Activated CD8-positive, alpha-beta memory T cell treated with anti-CD3 and anti-CD28 coated beads, Interleukin-2, amount 10 ng/mL, durations not matched to agents 7 days and 5 days (primary cell): ENCODE data around the gene GOLGA2. TPM values are rescaled to one million over a fixed set of nuclear protein-coding genes. Genes with fewer than 3 reads are reported as not detected.

Experiments used
- ATAC-seq: fragments of 150-1000 bp; cut with Tn5 transposase; one replicate; pipeline ENCODE4 v1.10.0; 2021; ENCODE audit warnings: moderate library complexity
- CTCF ChIA-PET: fragments of 350-600 bp; sonication (Branson Sonifier 250); formaldehyde crosslinking; loops from one replicate; lab custom pipeline; 2021; ENCODE audit warnings: antibody characterized with exemption; lab: Charles Lee
- DNase-seq: peaks from one replicate; pipeline ENCODE4 v3.0.0-alpha.2; 2020
- H3K27ac Mint-ChIP-seq: one replicate; pipeline ENCODE4 v1.8.0; 2021; ENCODE audit warnings: mild to moderate bottlenecking, mixed read lengths
- H3K27me3 Mint-ChIP-seq: one replicate; pipeline ENCODE4 v1.8.0; 2021; ENCODE audit warnings: mixed read lengths
- H3K36me3 Mint-ChIP-seq: one replicate; pipeline ENCODE4 v1.8.0; 2021; ENCODE audit warnings: mild to moderate bottlenecking, mixed read lengths
- H3K4me1 Mint-ChIP-seq: one replicate; pipeline ENCODE4 v1.8.0; 2021; ENCODE audit warnings: mixed read lengths
- H3K4me3 Mint-ChIP-seq: one replicate; pipeline ENCODE4 v1.8.0; 2021; ENCODE audit warnings: mild to moderate bottlenecking, moderate library complexity, mixed read lengths
- H3K9me3 Mint-ChIP-seq: one replicate; pipeline ENCODE4 v1.8.0; 2022; ENCODE audit warnings: low read depth, mixed read lengths
- total RNA-seq, 2 experiments: library from RNA; stranded (reverse); gene quantifications; one replicate each; pipeline ENCODE4 v1.2.3, GENCODE V29; 2021

GOLGA2 gene
- total RNA-seq, 2 experiments from 2014 or later = 47.6 to 57.2 TPM

- H3K27me3 Mint-ChIP-seq = no peaks in the 10 kb centered on the region
- no peak overlapping the region for H3K4me3 Mint-ChIP-seq
- no peak for DNase-seq
- H3K9me3 Mint-ChIP-seq = no peaks in the 10 kb centered on the region
- no peaks in the 10 kb centered on the region for H3K4me1 Mint-ChIP-seq
- no peak overlapping the region for H3K27ac Mint-ChIP-seq
- CTCF ChIA-PET = interaction anchor here (0.7 kb wide), 1 partner anchor 110 kb away, joined by 3 read pairs; no protein-coding TSS in a partner anchor
- no peak for ATAC-seq
- H3K36me3 Mint-ChIP-seq = peaks cover 5% of the 10 kb centered on the region
Observed at GRCh38 chr9:128304971-128305288, 29.1 kb upstream of the GOLGA2 start.

GRCh38 chr9:128304136-128304970, 28.5 kb upstream of the GOLGA2 start:
- Mint-ChIP-seq H3K27ac (no peak overlapping the region), H3K27me3 (no peaks in the 10 kb centered on the region), H3K9me3 (no peaks in the 10 kb centered on the region), H3K4me3 (no peak overlapping the region), H3K36me3 (peaks cover 5% of the 10 kb centered on the region), H3K4me1 (no peaks in the 10 kb centered on the region)
- no peak for DNase-seq
- ATAC-seq = no peak
- CTCF ChIA-PET = interaction anchor here (0.7 to 1.6 kb wide), 3 partner anchors 9 to 109 kb away, joined by 3 to 6 read pairs (median 5); no protein-coding TSS in a partner anchor

DNA sequence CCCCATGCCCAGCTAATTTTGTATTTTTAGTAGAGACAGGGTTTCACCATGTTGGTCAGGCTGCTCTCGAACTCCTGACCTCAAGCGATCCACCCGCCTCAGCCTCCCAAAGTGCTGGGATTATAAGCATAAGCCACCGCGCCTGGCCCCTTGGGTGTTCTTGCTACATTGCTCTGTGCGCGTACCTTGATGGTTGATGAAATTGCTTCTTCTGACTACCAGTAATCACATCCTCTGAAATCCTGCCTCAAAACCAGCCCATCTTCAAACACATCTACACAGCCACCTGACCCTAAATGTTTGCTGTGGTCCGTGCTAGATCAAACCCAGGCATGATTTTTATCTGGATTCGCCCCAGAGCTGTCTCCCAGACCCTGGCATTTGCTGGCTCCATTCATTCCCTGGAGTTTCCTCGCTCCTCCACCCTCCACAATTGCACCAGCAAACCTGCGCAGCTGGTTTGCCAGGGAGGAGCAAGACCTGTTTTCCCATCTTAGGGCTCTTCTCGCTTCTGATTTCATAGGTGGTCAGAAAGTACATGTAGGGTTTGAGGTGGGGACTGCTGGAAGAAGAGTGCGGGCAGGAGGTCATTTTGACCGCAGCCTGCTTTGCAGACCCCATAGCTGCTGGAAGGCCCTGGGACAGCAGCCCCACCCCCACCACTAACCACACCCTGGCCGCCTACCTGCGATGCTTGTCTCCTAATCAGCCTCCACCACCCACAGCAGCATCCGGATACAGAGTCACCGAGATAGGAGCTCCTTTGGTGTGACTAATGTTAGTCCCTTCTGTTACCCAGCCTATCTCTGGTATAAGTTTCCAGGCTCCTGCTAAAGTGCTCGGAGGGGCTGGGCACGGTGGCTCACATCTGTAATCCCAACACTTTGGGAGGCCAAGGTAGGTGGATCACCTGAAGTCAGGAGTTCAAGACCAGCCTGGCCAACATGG, 23.0 kb upstream of the GOLGA2 start:
- Mint-ChIP-seq H3K36me3 (no peaks in the 10 kb centered on the region), H3K4me3 (no peak overlapping the region), H3K27ac (no peak overlapping the region), H3K4me1 (peaks cover 8% of the 10 kb centered on the region), H3K27me3 (no peaks in the 10 kb centered on the region), H3K9me3 (no peaks in the 10 kb centered on the region)
- ATAC-seq (no peak), DNase-seq (no peak)
- CTCF ChIA-PET = interaction anchor here (1.6 to 6.3 kb wide), 2 partner anchors 43 to 65 kb away, joined by 8 to 37 read pairs; no protein-coding TSS in a partner anchor

DNA sequence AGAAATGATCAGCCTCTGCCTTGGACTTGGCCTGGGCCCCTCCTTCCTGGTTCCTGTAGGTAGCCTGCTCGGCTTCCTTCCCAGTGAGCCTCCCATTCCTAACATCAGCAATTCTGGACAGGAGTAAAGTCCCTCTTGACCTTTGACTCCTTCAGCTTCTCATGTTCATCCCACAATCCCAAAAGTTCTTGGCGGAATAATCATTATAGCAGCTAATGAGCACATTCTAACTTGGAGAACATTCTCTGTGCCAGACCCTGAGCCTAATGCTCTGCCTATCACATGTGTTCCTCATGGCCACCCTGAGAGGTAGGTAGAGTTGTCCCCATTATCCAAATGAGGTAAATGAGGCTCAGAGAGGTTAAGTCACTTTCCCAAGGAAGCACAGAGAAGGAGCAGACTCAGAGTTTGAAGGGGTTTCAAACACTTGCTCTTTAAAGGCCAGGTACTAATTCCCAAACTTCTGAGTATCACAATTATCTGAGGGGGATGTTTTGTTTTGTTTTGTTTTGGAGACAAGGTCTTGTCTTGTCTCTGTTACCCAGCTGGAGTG, 21.5 kb upstream of the GOLGA2 start:
- DNase-seq (no peak), ATAC-seq (no peak)
- no peak overlapping the region for H3K4me3 Mint-ChIP-seq
- no peaks in the 10 kb centered on the region for H3K27me3 Mint-ChIP-seq
- no peaks in the 10 kb centered on the region for H3K36me3 Mint-ChIP-seq
- H3K27ac Mint-ChIP-seq = peak overlapping the region; percentile 5
- CTCF ChIA-PET = interaction anchor here (0.6 to 6.3 kb wide), 8 partner anchors 9 to 66 kb away, joined by 3 to 37 read pairs (median 3); no protein-coding TSS in a partner anchor
- no peaks in the 10 kb centered on the region for H3K9me3 Mint-ChIP-seq
- peaks cover 8% of the 10 kb centered on the region for H3K4me1 Mint-ChIP-seq

DNA sequence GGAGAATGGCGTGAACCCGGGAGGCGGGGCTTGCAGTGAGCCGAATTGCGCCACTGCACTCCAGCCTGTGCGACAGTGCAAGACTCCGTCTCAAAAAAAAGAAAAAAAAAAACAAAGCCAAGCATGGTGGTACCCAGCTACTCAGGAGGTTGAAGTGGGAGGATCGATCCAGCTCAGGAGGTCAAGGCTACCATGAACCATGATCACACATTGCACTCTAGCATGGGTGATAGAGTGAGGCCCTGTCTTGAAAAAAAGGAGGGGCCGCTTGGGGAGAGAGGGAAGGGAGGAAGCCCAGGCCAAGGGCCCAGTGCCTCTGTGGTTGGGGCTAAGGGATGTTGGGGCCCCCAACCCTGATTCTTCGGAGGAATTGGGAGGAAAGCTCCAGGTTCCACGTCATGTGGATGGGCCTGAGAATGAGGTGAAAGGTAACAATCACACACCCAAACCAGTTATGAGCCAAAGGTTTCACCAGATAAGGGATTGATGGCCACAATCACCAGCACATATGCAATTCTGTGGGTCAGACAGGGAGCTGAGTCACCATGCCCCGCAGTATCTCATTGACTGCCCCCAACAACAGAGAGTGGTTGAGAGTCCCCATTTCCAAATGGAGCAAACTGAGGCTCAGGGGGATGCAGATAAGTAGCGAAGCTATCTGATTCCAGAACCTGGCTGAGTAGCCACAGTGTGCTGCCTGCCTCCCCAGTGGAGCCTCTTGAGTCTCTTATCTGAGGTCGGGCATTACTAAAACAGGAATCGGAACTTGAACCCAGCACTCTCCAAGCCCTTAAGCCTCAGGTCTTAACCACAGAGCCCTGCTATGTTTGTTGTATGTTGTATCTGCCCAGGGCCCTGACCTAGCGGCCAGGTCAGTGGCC, 20.8 kb upstream of the GOLGA2 start:
- no peak overlapping the region for H3K4me3 Mint-ChIP-seq
- H3K9me3 Mint-ChIP-seq = no peaks in the 10 kb centered on the region
- CTCF ChIA-PET = interaction anchor here (0.6 to 6.3 kb wide), 15 partner anchors 7 to 286 kb away, joined by 3 to 37 read pairs (median 3); partner anchors contain the start of genes CERCAM, COQ4 and TRUB2
- H3K27me3 Mint-ChIP-seq = no peaks in the 10 kb centered on the region
- DNase-seq (no peak), ATAC-seq (no peak)
- no peak overlapping the region for H3K27ac Mint-ChIP-seq
- H3K4me1 Mint-ChIP-seq = peaks cover 10% of the 10 kb centered on the region
- no peaks in the 10 kb centered on the region for H3K36me3 Mint-ChIP-seq

- CTCF ChIA-PET = interaction anchor here (0.8 to 1.6 kb wide), 3 partner anchors 12 to 55 kb away, joined by 3 to 6 read pairs (median 3); no protein-coding TSS in a partner anchor
- DNase-seq (no peak), ATAC-seq (no peak)
- Mint-ChIP-seq H3K27ac (no peak overlapping the region), H3K4me3 (no peak overlapping the region), H3K36me3 (no peaks in the 10 kb centered on the region), H3K27me3 (no peaks in the 10 kb centered on the region), H3K4me1 (peaks cover 10% of the 10 kb centered on the region), H3K9me3 (no peaks in the 10 kb centered on the region)
Observed at GRCh38 chr9:128294142-128294541, 18.3 kb upstream of the GOLGA2 start.

DNA sequence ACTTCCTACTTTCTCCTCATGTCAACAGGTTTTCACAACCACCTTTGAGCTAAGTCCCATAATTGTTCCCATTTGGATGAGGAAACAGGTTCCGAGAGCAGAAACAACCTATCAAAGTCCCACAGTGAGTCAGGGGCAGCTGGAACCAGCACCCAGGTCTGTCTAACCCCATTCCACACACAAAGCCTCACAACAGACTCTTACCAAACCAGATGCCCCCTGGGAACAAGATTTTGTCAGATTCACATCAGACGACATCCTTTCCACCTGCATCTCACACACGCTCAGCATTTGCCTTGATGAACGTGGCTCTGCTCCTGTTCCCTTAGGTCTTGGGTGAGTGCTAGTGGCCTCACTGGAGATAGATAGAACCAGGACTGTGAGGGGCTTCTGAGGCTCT, 17.3 kb upstream of the GOLGA2 start:
- CTCF ChIA-PET = interaction anchor here (1.1 to 2.6 kb wide), 5 partner anchors 15 to 78 kb away, joined by 3 to 13 read pairs (median 4); partner anchors contain the start of gene URM1
- ATAC-seq (no peak), DNase-seq (no peak)
- H3K4me3 Mint-ChIP-seq = no peak overlapping the region
- peaks cover 10% of the 10 kb centered on the region for H3K4me1 Mint-ChIP-seq
- no peaks in the 10 kb centered on the region for H3K9me3 Mint-ChIP-seq
- H3K27me3 Mint-ChIP-seq = no peaks in the 10 kb centered on the region
- no peak overlapping the region for H3K27ac Mint-ChIP-seq
- H3K36me3 Mint-ChIP-seq = no peaks in the 10 kb centered on the region

GRCh38 chr9:128292009-128292408, 16.2 kb upstream of the GOLGA2 start:
- ATAC-seq = no peak
- no peak for DNase-seq
- Mint-ChIP-seq H3K36me3 (no peaks in the 10 kb centered on the region), H3K27me3 (no peaks in the 10 kb centered on the region), H3K4me3 (no peak overlapping the region), H3K27ac (peak overlapping the region; percentile 11), H3K4me1 (peaks cover 10% of the 10 kb centered on the region), H3K9me3 (no peaks in the 10 kb centered on the region)
- CTCF ChIA-PET = interaction anchor here (0.6 to 2.6 kb wide), 6 partner anchors 49 to 274 kb away, joined by 3 to 13 read pairs (median 4); partner anchors contain the start of gene URM1

GRCh38 chr9:128288273-128289004, 12.6 kb upstream of the GOLGA2 start:
- no peaks in the 10 kb centered on the region for H3K27me3 Mint-ChIP-seq
- no peak overlapping the region for H3K27ac Mint-ChIP-seq
- peaks cover 3% of the 10 kb centered on the region for H3K4me1 Mint-ChIP-seq
- H3K4me3 Mint-ChIP-seq = no peak overlapping the region
- ATAC-seq (no peak), DNase-seq (no peak)
- CTCF ChIA-PET = interaction anchor here (0.7 to 2.5 kb wide), 4 partner anchors 8 to 144 kb away, joined by 3 to 10 read pairs (median 4); no protein-coding TSS in a partner anchor
- no peaks in the 10 kb centered on the region for H3K36me3 Mint-ChIP-seq
- H3K9me3 Mint-ChIP-seq = no peaks in the 10 kb centered on the region

GRCh38 chr9:128286440-128286839, 10.6 kb upstream of the GOLGA2 start:
- no peaks in the 10 kb centered on the region for H3K9me3 Mint-ChIP-seq
- no peak overlapping the region for H3K4me3 Mint-ChIP-seq
- H3K4me1 Mint-ChIP-seq = no peaks in the 10 kb centered on the region
- DNase-seq (no peak), ATAC-seq (no peak)
- no peak overlapping the region for H3K27ac Mint-ChIP-seq
- H3K27me3 Mint-ChIP-seq = no peaks in the 10 kb centered on the region
- CTCF ChIA-PET = interaction anchor here (1.4 to 1.6 kb wide), 2 partner anchors 8 to 9 kb away, joined by 3 to 4 read pairs; no protein-coding TSS in a partner anchor
- no peaks in the 10 kb centered on the region for H3K36me3 Mint-ChIP-seq

DNA sequence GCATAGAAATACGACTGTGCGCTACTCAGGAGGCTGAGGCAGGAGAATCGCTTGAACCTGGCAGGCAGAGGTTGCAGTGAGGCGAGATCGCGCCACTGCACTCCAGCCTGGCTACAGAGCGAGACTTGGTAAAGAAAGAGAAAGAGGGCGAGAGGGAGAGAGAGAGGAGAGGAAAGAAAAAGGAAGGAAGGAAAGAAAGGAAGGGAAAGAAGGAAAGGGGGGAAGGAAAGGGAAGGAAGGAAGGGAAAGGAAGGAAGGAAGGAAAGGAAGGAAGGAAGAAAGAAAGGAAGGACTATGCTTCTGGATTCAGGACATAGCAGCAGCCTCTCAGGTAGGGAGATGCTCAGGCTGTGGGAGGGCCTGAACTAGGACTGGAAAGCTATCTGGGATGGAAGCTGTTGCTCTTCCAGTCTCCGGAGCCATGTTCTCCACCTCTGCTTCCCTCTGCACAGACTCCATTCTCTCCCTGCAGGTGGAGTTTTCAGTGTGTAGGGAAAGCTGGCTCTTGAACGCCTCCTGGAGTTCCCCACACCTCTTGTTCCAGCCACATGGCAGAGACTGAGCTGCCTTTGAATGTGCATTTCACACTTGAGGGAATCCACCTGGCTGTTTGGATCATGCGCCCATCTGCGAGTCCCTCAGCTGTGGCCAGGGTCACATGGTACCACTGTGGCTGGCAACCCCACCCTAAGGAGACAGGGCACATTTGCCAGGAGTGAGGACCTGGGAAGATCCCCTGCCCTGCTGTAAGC, 9.4 kb upstream of the GOLGA2 start:
- H3K27me3 Mint-ChIP-seq = no peaks in the 10 kb centered on the region
- peak overlapping the region; percentile 31 for H3K27ac Mint-ChIP-seq
- H3K9me3 Mint-ChIP-seq = no peaks in the 10 kb centered on the region
- ATAC-seq = no peak
- H3K4me3 Mint-ChIP-seq = no peak overlapping the region
- peaks cover 2% of the 10 kb centered on the region for H3K4me1 Mint-ChIP-seq
- no peaks in the 10 kb centered on the region for H3K36me3 Mint-ChIP-seq
- DNase-seq = no peak
- CTCF ChIA-PET = no interaction called here
